Thoracic aorta (tissue), 2 donors: ENCODE results near the gene GATC. TPM values are rescaled to one million over a fixed set of nuclear protein-coding genes. Genes with fewer than 3 reads are reported as not detected.

Source experiments
- ATAC-seq: fragments of 150-250 bp; one replicate; pipeline ENCODE4 v1.8.0; 2017; ENCODE audit warnings: low read depth; ENCODE audit not compliant: insufficient number of reproducible peaks, low FRiP score
- DNase-seq: peaks from one replicate; pipeline ENCODE4 v3.0.0-alpha.2; 2020; ENCODE audit warnings: low spot score
- H3K27ac ChIP-seq, 2 donors: fragments of 200-600 bp; sonication (generic); 1 replicate in 1 of 2; 2 replicates in 1 of 2; pipeline ENCODE4 v1.5.1; 2016; ENCODE audit warnings: mild to moderate bottlenecking in 2 of 2, moderate library complexity in 2 of 2
- H3K27me3 ChIP-seq: fragments of 200-600 bp; sonication (generic); replicated peaks from 2 replicates; pipeline ENCODE4 v1.6.0; 2016; ENCODE audit warnings: mild to moderate bottlenecking; ENCODE audit not compliant: insufficient read depth
- H3K36me3 ChIP-seq: fragments of 200-600 bp; sonication (generic); one replicate; pipeline ENCODE4 v1.5.1; 2016
- H3K4me1 ChIP-seq, 2 donors: fragments of 200-600 bp; sonication (generic); 1 replicate in 1 of 2; 2 replicates in 1 of 2; pipeline versions ENCODE4 v1.5.1 to v1.6.0; 2016; ENCODE audit warnings: low read depth in 2 of 2, mild to moderate bottlenecking in 1 of 2; ENCODE audit not compliant: control insufficient read depth in 1 of 2
- H3K4me3 ChIP-seq: fragments of 200-600 bp; sonication (generic); 2 replicates; pipeline ENCODE4 v1.5.1; 2016; ENCODE audit warnings: mild to moderate bottlenecking
- H3K9me3 ChIP-seq: fragments of 200-600 bp; sonication (generic); 2 replicates; pipeline ENCODE4 v1.5.1; 2016
- CTCF ChIP-seq: fragments of 200-600 bp; sonication (generic); IDR thresholded peaks from one replicate; pipeline ENCODE4 v1.5.1; 2019; ENCODE audit warnings: antibody characterized with exemption
- total RNA-seq, 2 donors: library from RNA; depleted of rRNA; stranded (reverse); fragments of >200 nt; gene quantifications; one replicate each; pipeline versions ENCODE4 v1.1.0 to v1.2.3, GENCODE V29; 2016

Gene GATC
- total RNA-seq, 2 donors from 2014 or later: 16.9 to 17.7 TPM

DNA sequence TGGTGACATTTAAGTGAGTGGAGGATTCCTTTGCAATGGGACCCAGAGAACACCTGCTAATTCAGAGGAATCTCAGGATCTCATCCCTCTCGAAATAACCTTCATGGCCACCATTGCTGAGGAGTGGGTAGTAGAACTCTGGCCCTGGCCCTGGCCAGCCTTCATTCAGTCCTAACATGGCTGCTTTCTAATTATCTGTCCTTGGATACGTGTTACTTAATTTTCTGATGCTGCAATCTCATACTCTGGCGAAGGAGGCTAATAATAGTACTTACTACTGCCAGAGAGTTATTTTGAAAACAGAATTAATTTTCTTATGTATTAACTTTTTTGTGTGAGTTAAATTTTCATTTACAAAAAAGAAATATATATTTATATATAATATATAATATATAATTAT lies 20.4 kb upstream of the GATC start:
- no peaks in the 10 kb centered on the region for H3K27me3 ChIP-seq
- no peaks in the 10 kb centered on the region for H3K36me3 ChIP-seq
- H3K4me1 ChIP-seq: no peaks in the 10 kb centered on the region
- no peak for TF ChIP-seq CTCF
- ATAC-seq (no peak), DNase-seq (no peak)
- no peak overlapping the region for H3K4me3 ChIP-seq
- no peaks in the 10 kb centered on the region for H3K9me3 ChIP-seq
- H3K27ac ChIP-seq: no peak overlapping the region

- Histone ChIP-seq H3K9me3 (no peaks in the 10 kb centered on the region), H3K36me3 (no peaks in the 10 kb centered on the region), H3K4me1 (no peaks in the 10 kb centered on the region), H3K27ac (no peak overlapping the region), H3K27me3 (no peaks in the 10 kb centered on the region), H3K4me3 (no peak overlapping the region)
- ATAC-seq: no peak
- TF ChIP-seq CTCF: no peak
- DNase-seq: no peak
Observed at GRCh38 chr12:120428597-120429229, 17.5 kb upstream of the GATC start.

- Histone ChIP-seq H3K9me3 (no peaks in the 10 kb centered on the region), H3K27ac (no peak overlapping the region), H3K4me1 (no peaks in the 10 kb centered on the region), H3K4me3 (no peak overlapping the region), H3K27me3 (no peaks in the 10 kb centered on the region), H3K36me3 (no peaks in the 10 kb centered on the region)
- DNase-seq: no peak
- TF ChIP-seq CTCF: no peak
- no peak for ATAC-seq
Observed at GRCh38 chr12:120429368-120429767, 16.9 kb upstream of the GATC start.

DNA sequence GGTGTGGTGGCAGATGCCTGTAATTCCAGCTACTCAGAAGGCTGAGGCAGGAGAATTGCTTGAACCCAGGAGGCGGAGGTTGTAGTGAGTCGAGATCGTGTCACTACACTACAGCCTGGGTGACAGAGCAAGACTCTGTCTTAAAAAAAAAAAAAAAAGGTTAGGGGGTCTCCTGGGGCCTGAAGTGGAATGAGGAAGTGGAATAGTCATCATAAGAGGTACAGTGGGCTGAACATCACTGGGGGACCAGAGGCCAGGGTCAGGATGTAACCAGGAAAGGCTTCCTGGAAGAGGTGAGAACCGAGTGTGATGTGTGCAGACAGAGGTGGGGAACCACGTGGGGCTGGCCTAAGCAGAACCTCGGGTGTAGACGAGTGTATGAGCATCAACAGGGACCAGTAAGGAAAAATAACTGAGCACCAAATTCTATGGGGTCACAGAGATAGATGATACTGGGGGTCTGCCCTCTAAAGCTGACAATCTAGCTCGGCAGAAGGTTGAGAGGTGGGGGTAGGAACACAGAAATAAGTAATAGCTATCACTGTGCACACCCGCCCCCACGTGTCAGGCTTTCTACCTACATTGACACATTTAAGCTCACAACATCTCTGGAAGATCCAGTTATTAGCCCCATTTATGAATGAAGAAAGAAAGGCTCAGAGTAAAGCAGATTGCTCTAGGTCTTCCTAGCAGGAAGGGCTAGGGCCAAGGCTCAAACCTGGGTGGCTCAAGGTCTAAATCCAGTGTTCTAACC lies 13.3 kb upstream of the GATC start:
- H3K9me3 ChIP-seq: no peaks in the 10 kb centered on the region
- DNase-seq: no peak
- TF ChIP-seq CTCF: no peak
- no peak overlapping the region for H3K4me3 ChIP-seq
- no peak overlapping the region for H3K27ac ChIP-seq
- ATAC-seq: no peak
- no peaks in the 10 kb centered on the region for H3K36me3 ChIP-seq
- H3K27me3 ChIP-seq: no peaks in the 10 kb centered on the region
- peaks cover 0 to 4% of the 10 kb centered on the region in 2 donors for H3K4me1 ChIP-seq

DNA sequence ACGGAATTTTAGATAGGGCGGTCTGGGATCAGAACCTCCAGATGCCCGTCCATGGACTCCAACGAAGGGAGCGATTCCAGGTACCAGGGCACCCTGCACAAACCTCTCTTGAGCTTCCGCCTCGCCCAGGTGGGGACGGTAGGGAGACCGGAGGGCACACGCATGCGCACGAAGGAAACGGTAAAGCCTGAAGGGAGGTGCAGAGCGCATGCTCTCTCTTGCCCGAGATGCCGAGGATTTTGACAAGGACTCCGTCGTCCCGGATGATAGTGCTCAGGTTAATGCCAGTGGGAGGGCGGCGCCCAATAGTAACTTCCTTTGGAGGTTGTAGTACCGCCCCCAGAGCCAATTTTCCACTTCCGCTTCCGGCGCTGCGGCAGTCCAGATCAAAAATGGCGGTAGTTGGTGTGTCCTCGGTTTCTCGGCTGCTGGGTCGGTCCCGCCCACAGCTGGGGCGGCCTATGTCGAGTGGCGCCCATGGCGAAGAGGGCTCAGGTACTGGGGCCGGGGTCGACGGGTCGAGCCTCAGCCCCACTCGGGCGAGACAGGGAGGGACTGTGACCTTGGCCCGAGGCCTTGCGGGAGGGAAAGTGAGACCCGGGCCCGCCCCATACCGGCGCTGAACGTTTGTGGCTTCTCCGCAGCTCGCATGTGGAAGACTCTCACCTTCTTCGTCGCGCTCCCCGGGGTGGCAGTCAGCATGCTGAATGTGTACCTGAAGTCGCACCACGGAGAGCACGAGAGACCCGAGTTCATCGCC lies 8.3 kb upstream of the GATC start, which contains the start of gene COX6A1:
COX6A1 (plus strand) TSS at position 379 of the 760 bp plus-strand sequence; CDS start at position 393, 14 bp downstream.
- ATAC-seq (peak; percentile 23), DNase-seq (peak; percentile 81)
- H3K4me3 ChIP-seq: peak within 1 kb of the TSS; percentile 97
- no peak for TF ChIP-seq CTCF
- peak within 1 kb of the TSS; percentile 73 to 81 for H3K27ac ChIP-seq
- peaks cover 6% of the 10 kb centered on the region for H3K36me3 ChIP-seq
- no peaks in the 10 kb centered on the region for H3K27me3 ChIP-seq
- H3K9me3 ChIP-seq: no peaks in the 10 kb centered on the region
- peaks cover 7 to 15% of the 10 kb centered on the region in 2 donors for H3K4me1 ChIP-seq
